Left renal cortex interstitium (tissue), 4 donors: ENCODE measurements around the gene SLC50A1. TPM values are rescaled to one million over a fixed set of nuclear protein-coding genes. Genes with fewer than 3 reads are reported as not detected.

ENCODE experiments used
- DNase-seq, 4 donors: peaks; one replicate each; pipeline ENCODE4 v3.0.0-alpha.2; 2013; ENCODE audit warnings: low read depth in 4 of 4, low spot score in 2 of 4, missing footprints in 1 of 4
- polyA plus RNA-seq, 4 donors: library from polyadenylated mRNA; unstranded; fragments of 120-200 nt; gene quantifications; one replicate each; pipeline ENCODE4 v1.2.1, GENCODE V29; 2013; ENCODE audit not compliant: insufficient read length in 4 of 4

Gene SLC50A1
- 10 to 100 TPM; 51.5 to 61.1 (median 55.4) TPM for polyA plus RNA-seq

DNA sequence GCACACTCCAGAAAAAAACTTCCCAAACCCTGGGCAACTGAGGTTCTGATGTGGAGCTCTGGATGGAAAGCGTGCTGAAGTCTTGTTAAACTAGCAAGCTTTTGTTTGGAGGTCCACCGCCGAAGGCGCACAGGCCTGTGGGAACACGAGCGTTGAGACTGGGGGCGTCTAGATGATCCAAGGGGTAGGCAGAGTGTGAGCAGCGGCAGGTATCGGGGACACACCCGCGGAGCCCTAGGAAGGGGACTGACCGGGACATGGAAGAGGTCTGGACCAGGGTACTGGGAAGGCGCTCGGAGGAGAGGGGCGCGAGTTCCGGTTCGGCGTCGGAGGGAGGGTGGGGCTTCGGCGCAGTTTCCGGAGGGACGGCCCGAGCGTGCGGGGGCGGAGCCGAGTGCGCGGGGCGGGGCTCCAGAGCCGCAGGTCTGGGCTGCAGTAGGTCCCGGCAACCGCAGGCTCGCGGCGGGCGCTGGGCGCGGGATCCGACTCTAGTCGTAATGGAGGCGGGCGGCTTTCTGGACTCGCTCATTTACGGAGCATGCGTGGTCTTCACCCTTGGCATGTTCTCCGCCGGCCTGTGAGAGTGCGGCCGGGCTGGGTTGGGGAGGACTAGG, at the start of gene SLC50A1:
Gene SLC50A1 (plus strand): TSS at position 438 of the 614 bp plus-strand sequence. CDS start 60 bp downstream, at position 498.
- DNase-seq, result peak; percentile 77 to 88 (median 87)

DNA sequence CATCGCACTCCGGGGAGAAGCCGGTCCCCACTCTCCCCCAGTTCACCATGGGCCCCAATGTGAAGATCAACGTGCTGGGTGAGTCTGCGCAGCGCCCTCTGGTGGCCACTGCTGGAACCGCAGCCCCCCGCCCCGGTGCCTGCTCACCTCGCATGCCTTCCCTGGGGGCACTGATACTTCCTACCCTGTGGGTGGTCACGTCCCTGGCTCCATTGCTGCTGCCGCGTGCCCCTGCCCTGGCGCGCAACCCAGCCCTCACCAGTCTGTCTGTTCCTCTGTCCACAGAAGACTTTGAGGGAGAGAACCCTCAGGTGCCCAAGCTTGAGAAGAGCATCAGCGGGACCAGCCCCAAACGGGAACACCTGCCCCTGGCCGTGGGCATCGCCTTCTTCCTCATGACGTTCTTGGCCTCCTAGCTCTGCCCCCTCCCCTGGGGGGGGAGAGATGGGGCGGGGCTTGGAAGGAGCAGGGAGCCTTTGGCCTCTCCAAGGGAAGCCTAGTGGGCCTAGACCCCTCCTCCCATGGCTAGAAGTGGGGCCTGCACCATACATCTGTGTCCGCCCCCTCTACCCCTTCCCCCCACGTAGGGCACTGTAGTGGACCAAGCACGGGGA, 49.4 kb upstream of the SLC50A1 start:
- DNase-seq, result no peak

DNA sequence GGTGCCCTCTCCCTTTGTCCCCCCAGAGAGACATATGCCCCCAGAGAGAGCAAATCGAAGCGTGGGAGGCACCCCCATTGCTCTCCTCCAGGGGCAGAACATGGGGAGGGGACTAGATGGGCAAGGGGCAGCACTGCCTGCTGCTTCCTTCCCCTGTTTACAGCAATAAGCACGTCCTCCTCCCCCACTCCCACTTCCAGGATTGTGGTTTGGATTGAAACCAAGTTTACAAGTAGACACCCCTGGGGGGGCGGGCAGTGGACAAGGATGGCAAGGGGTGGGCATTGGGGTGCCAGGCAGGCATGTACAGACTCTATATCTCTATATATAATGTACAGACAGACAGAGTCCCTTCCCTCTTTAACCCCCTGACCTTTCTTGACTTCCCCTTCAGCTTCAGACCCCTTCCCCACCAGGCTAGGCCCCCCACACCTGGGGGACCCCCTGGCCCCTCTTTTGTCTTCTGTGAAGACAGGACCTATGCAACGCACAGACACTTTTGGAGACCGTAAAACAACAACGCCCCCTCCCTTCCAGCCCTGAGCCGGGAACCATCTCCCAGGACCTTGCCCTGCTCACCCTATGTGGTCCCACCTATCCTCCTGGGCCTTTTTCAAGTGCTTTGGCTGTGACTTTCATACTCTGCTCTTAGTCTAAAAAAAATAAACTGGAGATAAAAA, 48.7 kb upstream of the SLC50A1 start:
- DNase-seq, result no peak

DNA sequence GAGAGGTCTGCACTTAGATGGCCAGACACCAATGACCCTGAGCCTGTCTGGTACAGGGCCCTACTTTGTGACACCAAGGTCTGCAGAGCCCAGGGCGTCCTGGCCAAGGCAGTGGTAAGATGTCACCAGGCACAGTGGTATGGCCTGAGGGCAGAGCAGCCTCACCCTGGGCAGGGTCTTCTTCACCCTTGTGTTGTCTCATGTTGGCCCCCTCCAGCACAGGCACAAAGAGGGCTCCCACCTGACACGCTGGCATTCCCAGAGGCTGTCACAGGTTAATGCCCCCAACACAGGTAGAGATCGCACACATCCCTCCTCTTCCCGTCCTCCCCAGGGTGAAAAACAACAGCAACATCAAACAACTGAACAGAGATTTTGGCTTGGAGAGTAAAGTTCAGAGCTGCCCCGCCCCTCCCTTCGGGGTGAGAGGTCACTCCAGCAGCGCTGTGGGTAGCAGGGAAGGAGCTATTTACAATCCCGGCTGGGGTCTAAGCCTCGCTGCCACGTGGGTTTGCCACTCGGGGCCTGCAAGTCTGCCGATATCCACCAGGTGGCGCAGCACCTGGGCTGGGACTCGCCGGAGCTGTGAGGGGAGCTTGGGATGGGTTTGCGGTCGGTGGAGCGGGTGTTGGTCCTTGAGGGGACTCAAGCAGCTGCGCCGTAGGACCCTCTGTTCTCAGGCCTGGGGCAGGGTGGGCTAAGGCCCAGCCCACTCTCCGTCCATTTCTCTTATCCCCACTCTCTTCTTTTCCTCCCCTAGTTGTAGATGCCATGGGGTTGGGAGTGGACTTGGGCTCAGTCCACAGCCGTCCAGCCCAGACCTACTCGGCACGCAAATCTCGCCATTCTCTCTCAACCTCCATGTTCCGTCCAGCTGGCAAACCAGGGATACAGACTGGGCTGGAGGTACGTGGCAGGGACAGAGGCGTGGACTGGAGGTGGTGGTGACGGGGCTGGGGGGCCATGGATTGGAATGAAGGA, 44.3 kb upstream of the SLC50A1 start:
- DNase-seq, result no peak

DNA sequence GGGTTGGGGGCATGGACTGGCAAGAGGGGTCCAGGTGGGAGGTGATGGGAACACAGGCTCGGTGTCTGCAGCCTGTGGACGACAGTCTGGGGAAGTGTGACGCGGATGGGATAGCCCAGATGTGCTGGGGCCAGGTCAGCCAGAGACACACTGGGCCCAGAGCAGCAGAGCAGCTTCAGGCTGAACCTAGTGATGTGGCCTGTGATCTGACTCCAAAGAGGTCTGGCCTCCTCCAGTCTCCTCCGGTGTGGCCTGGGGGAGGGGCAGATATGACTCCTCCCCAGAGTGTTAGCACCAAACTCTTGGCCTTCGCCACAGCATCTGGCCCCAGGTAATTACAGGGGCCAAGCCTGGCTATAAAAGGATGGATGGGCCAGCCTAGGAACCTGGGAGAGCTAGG, 43.5 kb upstream of the SLC50A1 start:
- no peak for DNase-seq

- no peak for DNase-seq
These were observed 43.0 kb upstream of the SLC50A1 start for GRCh38 chr1:155092641-155093040.

GRCh38 chr1:155093911-155094621, 41.6 kb upstream of the SLC50A1 start:
- DNase-seq, result no peak

DNA sequence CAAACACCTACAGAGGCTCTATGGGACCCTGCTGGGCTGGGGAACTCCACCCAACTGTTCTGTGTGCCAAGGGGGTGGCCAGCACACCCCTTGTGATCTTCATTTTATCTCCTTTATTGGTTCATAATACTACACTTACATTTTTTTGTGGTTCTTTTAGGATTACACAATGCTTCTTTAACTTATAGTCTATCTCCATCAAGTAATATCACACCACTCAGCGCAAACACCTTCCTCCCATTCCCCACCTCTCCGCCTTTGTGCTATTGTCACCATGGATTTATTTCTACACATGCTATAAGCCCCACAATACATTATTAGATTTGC, 41.1 kb upstream of the SLC50A1 start:
- DNase-seq, result no peak

DNA sequence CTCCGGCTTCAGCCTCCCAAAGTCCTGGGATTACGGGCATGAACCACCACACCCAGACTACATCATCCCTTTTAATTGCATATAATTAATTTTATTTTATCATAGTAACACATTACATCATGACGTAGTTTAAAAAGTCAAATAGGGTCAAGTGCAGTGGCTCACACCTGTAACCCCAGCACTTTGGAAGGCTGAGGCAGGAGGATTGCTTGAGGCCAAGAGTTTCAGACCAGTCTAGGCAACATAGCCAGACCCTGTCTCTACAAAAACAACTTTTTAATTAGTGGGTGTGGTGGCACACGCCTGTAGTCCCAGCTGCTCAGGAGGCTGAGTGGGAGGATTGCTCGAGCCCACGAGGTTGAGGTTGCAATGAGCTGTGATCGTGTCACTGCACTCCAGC, 36.3 kb upstream of the SLC50A1 start:
- no peak for DNase-seq

GRCh38 chr1:155103325-155103724, 32.3 kb upstream of the SLC50A1 start:
- no peak for DNase-seq

GRCh38 chr1:155104605-155105534, 30.8 kb upstream of the SLC50A1 start:
- DNase-seq, result no peak

DNA sequence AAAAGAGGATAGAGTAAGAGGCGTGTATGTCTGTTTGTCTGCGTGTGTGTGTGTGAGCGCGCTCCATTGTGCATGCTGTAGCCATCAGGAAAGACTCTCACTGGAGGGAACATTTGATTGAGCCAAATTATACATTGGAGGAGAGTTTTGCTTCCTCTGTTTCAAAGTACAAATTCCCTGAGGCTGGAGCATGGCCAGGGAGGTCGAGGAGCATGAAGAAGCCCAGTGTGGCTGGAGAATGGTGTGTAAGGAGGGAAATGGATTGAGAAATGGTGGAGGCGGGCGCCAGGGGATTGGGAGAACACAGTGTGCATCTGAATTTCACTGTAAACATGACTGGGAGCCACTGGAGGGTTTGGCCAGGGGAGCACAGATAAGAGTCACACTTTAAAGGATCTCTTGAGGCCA, 30.0 kb upstream of the SLC50A1 start:
- DNase-seq, result no peak

- no peak for DNase-seq
These were observed 28.8 kb upstream of the SLC50A1 start for GRCh38 chr1:155106862-155107261.

DNA sequence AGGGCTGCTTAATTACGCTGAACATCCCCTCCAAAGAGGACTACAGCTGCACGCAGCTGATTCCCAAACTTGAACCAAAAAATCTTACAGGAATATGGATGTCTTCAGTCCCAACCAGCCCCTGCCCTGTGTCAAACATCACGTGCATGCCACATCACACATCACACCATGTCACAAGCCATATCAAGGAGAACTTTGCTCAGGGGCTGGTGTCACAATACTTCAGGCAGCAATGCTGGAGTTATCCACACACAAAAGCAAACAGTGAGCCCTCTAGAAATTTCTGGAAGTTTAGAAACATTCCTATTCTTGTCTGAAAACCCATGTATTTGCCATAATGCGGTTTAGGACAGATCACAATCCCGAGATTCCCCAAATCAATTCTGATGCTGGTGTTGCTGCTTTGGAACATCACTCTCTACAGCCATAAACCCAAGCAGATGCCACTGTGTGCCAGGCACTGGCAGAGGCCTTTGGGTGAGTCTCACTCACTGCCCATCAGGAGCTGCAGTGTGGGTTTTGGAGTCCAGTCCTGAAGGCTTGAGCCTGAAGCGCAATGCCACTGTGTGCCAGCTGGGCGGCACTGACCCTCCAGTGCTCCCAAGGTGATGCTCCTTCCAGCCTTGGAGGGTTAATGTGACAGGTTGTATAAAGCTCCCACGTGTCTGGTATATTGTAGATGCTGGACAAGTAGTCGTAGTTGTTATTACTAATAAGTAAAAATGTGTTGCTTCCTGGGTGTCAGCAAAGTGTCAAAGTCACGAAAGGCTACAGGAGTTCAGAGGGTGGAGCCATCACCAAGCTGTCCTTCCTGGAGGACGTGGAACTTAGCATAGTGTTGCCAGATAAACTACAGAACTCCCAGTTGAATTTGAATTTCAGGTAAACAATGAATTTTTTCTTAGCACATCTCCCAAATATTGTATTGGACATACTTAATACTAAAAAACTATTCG, 28.1 kb upstream of the SLC50A1 start:
- DNase-seq, result no peak

GRCh38 chr1:155108296-155108695, 27.4 kb upstream of the SLC50A1 start:
- DNase-seq, result no peak

DNA sequence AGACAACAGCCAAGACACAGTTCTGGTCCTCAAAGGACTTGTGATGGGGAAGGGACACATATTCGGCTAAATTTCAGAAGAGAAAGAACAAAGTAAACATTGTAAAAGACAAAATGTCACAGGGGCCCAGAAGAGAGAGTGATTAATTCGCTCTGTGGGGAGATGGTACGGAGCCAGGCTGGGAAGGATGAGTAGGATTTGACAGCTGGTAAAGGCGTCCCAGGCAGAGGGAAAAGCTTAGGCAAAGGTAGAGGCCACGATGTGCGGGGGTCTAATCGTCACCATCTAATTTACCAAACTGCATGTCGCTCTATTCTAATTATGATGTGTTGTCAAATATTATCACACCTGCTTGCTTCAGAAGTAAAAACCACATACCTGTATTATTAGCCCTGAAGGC, 25.3 kb upstream of the SLC50A1 start:
- DNase-seq, result no peak

DNA sequence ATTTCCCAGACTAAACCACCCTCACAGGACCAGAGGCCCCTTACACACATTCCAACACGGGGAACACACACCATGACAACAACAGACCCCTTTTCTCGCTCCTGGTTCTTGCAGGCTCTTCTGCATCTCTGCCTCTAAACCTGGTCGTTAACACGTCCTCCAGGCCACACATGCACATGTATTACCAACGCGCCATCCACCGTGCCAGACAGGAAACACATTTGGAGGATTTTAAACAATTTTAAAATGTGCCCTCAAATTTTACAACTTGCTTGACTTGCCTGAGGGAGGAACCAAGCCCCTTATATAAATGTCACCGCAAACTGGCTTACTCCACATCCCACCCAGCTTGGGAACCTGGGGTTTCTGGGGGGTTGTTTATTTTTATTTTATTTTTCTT, 24.8 kb upstream of the SLC50A1 start:
- no peak for DNase-seq

DNA sequence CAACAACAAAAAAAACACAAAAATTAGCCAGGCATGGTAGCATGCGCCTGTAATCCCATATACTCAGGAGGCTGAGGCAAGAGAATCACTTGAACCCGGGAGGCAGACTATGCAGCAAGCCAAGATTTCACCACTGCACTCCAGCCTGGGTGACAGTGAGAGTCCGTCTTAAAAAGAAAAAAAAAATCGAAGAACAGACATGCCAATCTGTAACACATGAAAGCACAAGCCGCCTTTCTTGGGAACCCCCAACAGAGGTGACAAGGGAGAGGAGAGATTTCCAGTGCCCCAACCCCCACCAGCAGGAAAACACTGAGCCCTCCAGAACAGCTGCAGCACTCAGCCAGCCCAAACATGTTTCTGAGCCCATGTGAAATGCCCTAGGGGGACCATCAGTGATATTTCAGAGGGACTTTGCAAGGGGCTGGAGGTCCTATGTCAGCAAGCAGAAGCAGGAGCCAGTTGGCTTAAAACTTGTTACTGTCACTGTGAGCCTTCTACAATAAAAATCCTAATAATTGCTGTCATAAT, 22.1 kb upstream of the SLC50A1 start:
- DNase-seq, result no peak
